Hepatocyte (in vitro differentiated cells): ENCODE results near the gene SYNPO2. TPM values are rescaled to one million over a fixed set of nuclear protein-coding genes. Genes with fewer than 3 reads are reported as not detected.
A peak's percentile ranks its signal among the peaks of the same experiment; 100 is the strongest.

ENCODE experiments used
- DNase-seq: peaks from one replicate; pipeline ENCODE4 v3.0.0-alpha.2; 2016; ENCODE audit warnings: low spot score
- H2AFZ ChIP-seq: fragments of 200-600 bp; sonication (generic); 2 replicates; pipeline ENCODE4 v1.6.0; 2016; ENCODE audit warnings: antibody characterized with exemption, mild to moderate bottlenecking
- H3K27ac ChIP-seq: fragments of 200-600 bp; sonication (generic); 2 replicates; pipeline ENCODE4 v1.5.1; 2016; ENCODE audit warnings: mild to moderate bottlenecking
- H3K27me3 ChIP-seq: fragments of 200-600 bp; sonication (generic); 2 replicates; pipeline ENCODE4 v1.6.1; 2016
- H3K36me3 ChIP-seq: fragments of 200-600 bp; sonication (generic); replicated peaks from 2 replicates; pipeline ENCODE4 v1.5.1; 2016; ENCODE audit warnings: low read depth; ENCODE audit not compliant: insufficient read depth
- H3K4me1 ChIP-seq: fragments of 200-600 bp; sonication (generic); 2 replicates; pipeline ENCODE4 v1.5.1; 2016; ENCODE audit warnings: mild to moderate bottlenecking, moderate library complexity; ENCODE audit not compliant: insufficient read depth
- H3K4me2 ChIP-seq: fragments of 200-600 bp; sonication (generic); 2 replicates; pipeline ENCODE4 v1.6.0; 2016
- H3K4me3 ChIP-seq: fragments of 200-600 bp; sonication (generic); 2 replicates; pipeline ENCODE4 v1.5.1; 2016; ENCODE audit warnings: mild to moderate bottlenecking
- H3K79me2 ChIP-seq: fragments of 200-600 bp; sonication (generic); 2 replicates; pipeline ENCODE4 v1.6.0; 2017; ENCODE audit warnings: mild to moderate bottlenecking
- H3K9me2 ChIP-seq: fragments of 200-600 bp; sonication (generic); replicated peaks from 2 replicates; pipeline ENCODE4 v1.6.0; 2017; ENCODE audit warnings: mild to moderate bottlenecking; ENCODE audit not compliant: insufficient read depth
- H3K9me3 ChIP-seq: fragments of 200-600 bp; sonication (generic); 2 replicates; pipeline ENCODE4 v1.5.1; 2016; ENCODE audit warnings: low read depth, mild to moderate bottlenecking
- H4K20me1 ChIP-seq: fragments of 200-600 bp; sonication (generic); 2 replicates; pipeline ENCODE4 v1.6.0; 2016; ENCODE audit warnings: mild to moderate bottlenecking; ENCODE audit not compliant: insufficient read depth, poor library complexity, severe bottlenecking
- EZH2 ChIP-seq: fragments of 200-600 bp; sonication (generic); IDR thresholded peaks from 2 replicates; pipeline ENCODE4 v1.6.1; 2016; ENCODE audit warnings: antibody characterized with exemption, mild to moderate bottlenecking, borderline replicate concordance
- EZH2phosphoT487 ChIP-seq: fragments of 200-600 bp; sonication (generic); IDR thresholded peaks from one replicate; pipeline ENCODE4 v1.6.1; 2018; ENCODE audit warnings: antibody characterized with exemption, mild to moderate bottlenecking, low read depth, moderate library complexity; ENCODE audit not compliant: unreplicated experiment, severe bottlenecking
- WGBS: methylation state at CpG from one replicate; pipeline ENCODE4 v1.1.6; 2016; ENCODE audit warnings: low lambda C conversion rate; ENCODE audit errors: missing lambda C conversion rate; 5-methylcytosine and 5-hydroxymethylcytosine counted together
- polyA plus RNA-seq: library from polyadenylated mRNA; unstranded; fragments of >200 nt; fragmentation: Nextera tagmentation; extraction: Ambion mirVana; gene quantifications from 2 replicates; pipeline ENCODE4 v1.2.1, GENCODE V29; 2016
- total RNA-seq: library from RNA; depleted of rRNA; stranded (reverse); fragments of >200 nt; gene quantifications from 2 replicates; pipeline ENCODE4 v1.2.3, GENCODE V29; 2014
- TF ChIP-seq, protein P1 (sequence below): fragments of 200-600 bp; sonication (generic); IDR thresholded peaks from 2 replicates; pipeline ENCODE4 v1.5.1; 2016; ENCODE audit warnings: antibody characterized with exemption, mild to moderate bottlenecking; ENCODE audit not compliant: poor library complexity

The SYNPO2 gene
- total and polyA plus RNA-seq, 2 experiments from 2014 or later: 3.5 to 12.6 TPM

DNA sequence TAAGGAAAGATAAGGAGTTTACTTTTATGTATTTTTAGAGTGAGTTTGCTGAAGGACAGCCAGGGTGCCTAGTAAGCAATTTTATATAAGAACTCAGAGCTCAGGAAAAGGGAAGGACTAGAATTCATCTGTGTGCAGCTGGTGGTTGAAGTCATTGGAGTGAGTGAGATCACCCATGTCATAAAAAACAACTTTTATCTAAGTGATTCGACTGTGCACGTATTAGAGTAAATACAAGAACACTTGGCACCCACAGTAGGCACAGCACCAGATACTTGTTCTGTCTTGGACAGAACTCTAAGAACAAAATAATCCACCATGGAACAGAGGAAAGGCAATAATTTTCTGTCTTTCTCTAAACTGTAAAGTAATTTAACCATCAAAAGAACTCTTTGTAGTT lies 31.6 kb downstream of the SYNPO2 start:
- Histone ChIP-seq H2AFZ (no peak overlapping the region), H3K4me3 (no peak overlapping the region), H3K79me2 (no peaks in the 10 kb centered on the region), H3K4me2 (no peak overlapping the region), H3K4me1 (peaks cover 3% of the 10 kb centered on the region), H3K9me3 (no peaks in the 10 kb centered on the region), H4K20me1 (no peaks in the 10 kb centered on the region), H3K27ac (peak overlapping the region; percentile 36), H3K36me3 (no peaks in the 10 kb centered on the region), H3K27me3 (no peaks in the 10 kb centered on the region), H3K9me2 (no peaks in the 10 kb centered on the region)
- 59% methylated on average over 2 of the region's 2 CpGs for WGBS
- no peak for TF ChIP-seq EZH2
- DNase-seq: peak; percentile 20

DNA sequence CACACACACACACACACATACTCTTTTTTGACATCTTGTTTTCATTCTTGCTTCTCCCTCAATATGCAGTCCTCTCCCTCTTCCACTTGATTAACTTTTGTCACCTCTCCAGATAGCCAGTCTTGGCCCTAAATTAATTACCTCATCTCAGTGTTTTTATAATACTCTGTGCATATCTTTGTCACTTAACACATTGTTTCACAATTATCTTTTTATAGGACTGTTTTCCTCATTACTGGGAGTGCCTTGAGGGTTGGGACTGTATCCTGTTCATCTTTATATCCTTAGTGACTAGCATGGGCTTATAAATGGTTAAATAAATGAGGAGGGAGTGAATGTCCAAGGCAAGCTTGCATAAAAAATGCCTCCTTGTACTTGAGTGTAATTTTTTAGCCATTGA lies 33.1 kb downstream of the SYNPO2 start:
- Histone ChIP-seq H3K4me1 (peaks cover 3% of the 10 kb centered on the region), H2AFZ (no peak overlapping the region), H3K36me3 (no peaks in the 10 kb centered on the region), H3K9me2 (no peaks in the 10 kb centered on the region), H3K79me2 (no peaks in the 10 kb centered on the region), H4K20me1 (no peaks in the 10 kb centered on the region), H3K27me3 (no peaks in the 10 kb centered on the region), H3K9me3 (no peaks in the 10 kb centered on the region), H3K27ac (no peak overlapping the region), H3K4me3 (no peak overlapping the region), H3K4me2 (no peak overlapping the region)
- TF ChIP-seq EZH2phosphoT487 (no peak), EZH2 (no peak)
- TF ChIP-seq, protein P1, sequence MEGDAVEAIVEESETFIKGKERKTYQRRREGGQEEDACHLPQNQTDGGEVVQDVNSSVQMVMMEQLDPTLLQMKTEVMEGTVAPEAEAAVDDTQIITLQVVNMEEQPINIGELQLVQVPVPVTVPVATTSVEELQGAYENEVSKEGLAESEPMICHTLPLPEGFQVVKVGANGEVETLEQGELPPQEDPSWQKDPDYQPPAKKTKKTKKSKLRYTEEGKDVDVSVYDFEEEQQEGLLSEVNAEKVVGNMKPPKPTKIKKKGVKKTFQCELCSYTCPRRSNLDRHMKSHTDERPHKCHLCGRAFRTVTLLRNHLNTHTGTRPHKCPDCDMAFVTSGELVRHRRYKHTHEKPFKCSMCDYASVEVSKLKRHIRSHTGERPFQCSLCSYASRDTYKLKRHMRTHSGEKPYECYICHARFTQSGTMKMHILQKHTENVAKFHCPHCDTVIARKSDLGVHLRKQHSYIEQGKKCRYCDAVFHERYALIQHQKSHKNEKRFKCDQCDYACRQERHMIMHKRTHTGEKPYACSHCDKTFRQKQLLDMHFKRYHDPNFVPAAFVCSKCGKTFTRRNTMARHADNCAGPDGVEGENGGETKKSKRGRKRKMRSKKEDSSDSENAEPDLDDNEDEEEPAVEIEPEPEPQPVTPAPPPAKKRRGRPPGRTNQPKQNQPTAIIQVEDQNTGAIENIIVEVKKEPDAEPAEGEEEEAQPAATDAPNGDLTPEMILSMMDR: no peak
- no peak for DNase-seq

DNA sequence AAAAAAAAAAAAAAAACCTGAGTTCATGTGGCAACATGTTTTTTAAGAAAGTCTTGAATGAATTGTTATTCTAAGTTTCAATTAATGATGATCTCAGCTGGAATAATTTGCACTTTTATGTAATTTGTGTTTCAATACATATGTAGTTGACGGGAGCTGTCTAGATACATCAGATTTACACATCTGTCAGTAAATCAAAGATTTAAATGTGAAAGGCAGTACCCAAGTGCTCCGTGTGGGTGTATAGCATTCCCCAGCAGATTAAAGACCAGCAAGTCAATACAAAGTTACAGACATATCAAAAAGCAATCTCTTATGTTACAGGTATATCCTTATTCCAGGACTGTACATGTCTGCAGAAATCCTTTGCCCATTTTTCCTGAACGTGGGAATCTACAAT lies 35.2 kb downstream of the SYNPO2 start:
- Histone ChIP-seq H3K79me2 (no peaks in the 10 kb centered on the region), H3K27me3 (no peaks in the 10 kb centered on the region), H3K36me3 (no peaks in the 10 kb centered on the region), H3K4me3 (no peak overlapping the region), H3K9me3 (no peaks in the 10 kb centered on the region), H3K27ac (no peak overlapping the region), H3K4me2 (no peak overlapping the region), H2AFZ (no peak overlapping the region), H4K20me1 (no peaks in the 10 kb centered on the region), H3K9me2 (no peaks in the 10 kb centered on the region), H3K4me1 (no peaks in the 10 kb centered on the region)
- WGBS: 45% methylated on average over 3 of the region's 3 CpGs
- DNase-seq: no peak
- TF ChIP-seq EZH2phosphoT487: no peak
- TF ChIP-seq, protein P1: no peak
- TF ChIP-seq EZH2: no peak

DNA sequence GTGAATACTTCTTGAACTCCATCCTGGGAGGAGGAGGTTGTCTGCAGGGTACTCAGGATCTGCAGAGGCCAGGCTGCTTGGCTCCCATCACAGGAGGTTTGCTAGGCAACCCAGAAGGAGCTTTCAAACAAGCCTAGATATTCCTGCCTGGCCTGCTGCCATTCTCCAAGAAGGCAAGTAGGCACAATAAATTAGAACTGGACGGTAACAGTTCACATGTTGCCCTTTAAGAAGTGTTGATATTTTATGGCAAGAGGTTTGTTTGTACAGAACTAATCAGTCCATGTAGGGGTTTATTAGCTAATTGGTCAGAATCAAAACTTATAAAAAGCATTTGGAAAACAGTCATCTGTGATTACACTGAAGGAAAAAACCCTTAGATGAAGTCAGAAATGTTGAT lies 39.3 kb downstream of the SYNPO2 start:
- Histone ChIP-seq H3K79me2 (no peaks in the 10 kb centered on the region), H3K4me3 (no peak overlapping the region), H4K20me1 (no peaks in the 10 kb centered on the region), H3K4me2 (no peak overlapping the region), H3K27ac (no peak overlapping the region), H2AFZ (no peak overlapping the region), H3K4me1 (no peaks in the 10 kb centered on the region), H3K27me3 (no peaks in the 10 kb centered on the region), H3K36me3 (no peaks in the 10 kb centered on the region), H3K9me3 (no peaks in the 10 kb centered on the region), H3K9me2 (no peaks in the 10 kb centered on the region)
- no peak for TF ChIP-seq EZH2phosphoT487
- TF ChIP-seq EZH2: no peak
- TF ChIP-seq, protein P1: no peak
- 47% methylated on average over 1 of the region's 1 CpG for WGBS
- DNase-seq: no peak
